G401 (cell line): ENCODE results near the gene COPG1. TPM values are rescaled to one million over a fixed set of nuclear protein-coding genes. Genes with fewer than 3 reads are reported as not detected.

Source experiments
- DNase-seq: peaks from one replicate; pipeline ENCODE4 v3.0.0-alpha.2; 2015; ENCODE audit warnings: low spot score
- in situ Hi-C: cut with HindIII; loops from 2 replicates; pipeline ENCODE4 v1.10.0; 2016; ENCODE audit warnings: low sequenced_read_pairs, mixed read lengths
- total RNA-seq: library from RNA; depleted of rRNA; stranded (reverse); fragments of >200 nt; shearing (Covaris generic); gene quantifications from 2 replicates; pipeline ENCODE4 v1.2.3, GENCODE V29; 2014; rRNA removed

The COPG1 gene
- total RNA-seq, 1 experiment from 2014 or later = 68.0 TPM

DNA sequence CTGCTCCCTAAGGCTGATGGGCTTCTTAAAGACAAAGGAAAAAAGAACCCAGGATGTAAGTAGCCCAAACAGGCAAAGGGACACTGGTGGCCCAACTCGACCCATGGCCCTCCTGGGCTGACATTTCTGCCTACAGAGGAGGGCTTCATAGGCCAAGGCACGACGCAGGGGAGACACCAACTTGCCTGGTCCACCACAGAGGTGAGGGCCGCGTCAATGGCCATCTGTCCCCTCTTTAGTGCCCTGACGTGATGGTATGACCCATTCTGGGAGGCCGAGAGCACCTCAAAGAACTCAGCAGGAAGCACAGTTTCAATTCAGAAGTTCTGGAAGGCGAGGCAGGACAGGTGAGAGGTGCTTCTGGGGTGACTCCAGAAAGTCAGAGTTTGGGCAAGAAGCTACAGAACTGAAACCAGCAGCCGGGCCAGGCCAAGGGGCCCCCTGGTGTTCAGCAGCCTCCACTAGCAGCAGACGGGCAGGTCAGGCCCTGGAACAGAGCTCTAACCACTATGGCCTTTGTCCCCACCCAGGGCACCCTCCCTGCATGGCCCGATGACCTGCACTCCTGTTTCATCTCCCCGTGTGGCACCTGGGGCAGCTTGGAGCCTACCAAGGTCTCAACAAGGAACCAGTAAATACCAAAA is 74.4 kb downstream of the COPG1 start:
- in situ Hi-C loops = no loop called here

DNA sequence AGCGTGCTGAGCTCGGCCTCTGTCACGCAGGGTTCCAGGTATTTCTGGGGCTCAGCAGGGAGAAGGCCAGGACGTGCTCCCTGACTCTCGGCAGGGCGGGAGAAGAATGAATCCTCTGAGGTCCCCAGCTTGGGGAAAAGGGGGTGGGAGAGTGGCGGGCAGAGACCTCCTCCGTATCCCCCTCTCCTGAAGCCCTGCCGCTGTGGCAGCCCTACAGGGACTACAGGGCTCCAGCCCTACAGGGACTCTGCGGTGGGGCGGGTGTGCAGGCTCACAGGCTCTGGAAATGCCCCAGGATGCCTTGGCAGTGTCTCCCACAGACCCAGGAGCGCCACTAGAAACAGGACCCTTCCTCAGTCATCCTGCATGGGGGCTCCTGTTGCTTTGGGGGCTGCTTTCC is 75.4 kb downstream of the COPG1 start:
- in situ Hi-C loops = no loop called here
- DNase-seq = no peak

More for the DNA sequence above, 74.4 kb downstream of the COPG1 start:
- DNase-seq = no peak

DNA sequence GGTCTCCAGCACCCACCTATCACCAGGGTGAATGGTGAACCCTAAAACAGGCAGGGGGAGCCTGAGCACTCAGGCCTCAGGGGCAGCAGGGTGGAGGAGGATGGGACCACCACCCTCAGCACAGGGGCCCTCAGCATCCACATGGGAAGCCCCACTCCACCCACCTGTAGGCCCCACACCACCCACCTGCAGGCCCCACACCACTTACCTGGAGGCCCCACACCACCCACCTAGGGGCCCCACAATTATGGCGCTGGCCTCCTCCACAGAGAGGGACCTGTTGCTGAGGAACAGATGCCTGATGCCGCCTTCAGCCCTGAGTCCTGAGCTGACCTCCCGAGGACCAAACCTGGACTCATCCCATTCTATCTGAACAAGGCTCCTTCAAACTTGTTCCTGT is 76.0 kb downstream of the COPG1 start:
- no peak for DNase-seq
- in situ Hi-C loops = no loop called here

DNA sequence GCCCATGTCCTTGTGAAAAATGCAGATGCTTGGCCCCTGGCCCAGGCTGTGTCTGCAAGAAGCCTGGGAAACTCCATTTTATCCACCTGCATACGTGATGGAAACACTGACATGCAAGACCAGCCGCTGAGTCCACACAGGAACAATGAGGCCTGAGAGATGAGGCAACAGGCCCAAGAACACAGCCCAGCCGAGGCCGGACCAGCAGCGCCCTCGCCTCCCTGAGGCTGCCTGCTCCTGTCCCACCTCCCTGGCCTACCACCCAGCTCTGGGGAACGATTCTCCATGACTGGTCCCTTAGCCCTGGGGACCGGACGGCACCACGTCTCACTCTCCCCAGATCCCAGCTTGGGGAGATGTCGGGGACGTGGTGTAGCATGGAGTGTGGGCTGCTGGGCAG is 76.7 kb downstream of the COPG1 start:
- no peak for DNase-seq
- in situ Hi-C loops = no loop called here

DNA sequence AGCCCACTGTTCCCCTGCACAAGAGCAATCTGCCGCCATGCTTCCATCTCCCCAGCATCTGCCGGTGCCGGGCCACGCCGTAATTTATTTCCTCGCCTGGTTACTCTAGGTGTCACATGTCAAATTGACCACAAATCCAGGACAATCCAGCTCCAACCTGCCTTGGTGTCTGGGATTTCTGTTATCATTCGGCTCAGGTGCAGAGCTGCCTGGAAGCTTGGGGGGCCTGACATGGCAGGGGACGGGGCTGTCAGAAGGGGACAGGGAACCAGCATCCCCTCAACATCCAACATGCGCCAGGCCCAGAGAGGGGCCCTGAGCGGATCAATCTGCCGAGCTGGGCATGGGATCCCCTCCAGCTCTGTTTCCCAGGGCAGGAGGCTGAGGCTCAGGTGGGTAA is 77.2 kb downstream of the COPG1 start:
- no peak for DNase-seq
- in situ Hi-C loops = no loop called here

Other genes starting within 250 kb of the COPG1 start
- not detected in 2 replicates for gene EFCC1, start 248.3 kb upstream of the COPG1 start, total RNA-seq
- gene GP9, start 188.8 kb upstream of the COPG1 start, total RNA-seq = not detected in 2 replicates
- gene RAB43, start 127.8 kb upstream of the COPG1 start, total RNA-seq = 13.0 and 17.5 TPM in 2 replicates
- 30.3 and 64.2 TPM in 2 replicates for gene ISY1, start 88.5 kb upstream of the COPG1 start, total RNA-seq
- gene CNBP, start 65.7 kb upstream of the COPG1 start, total RNA-seq = 379 and 384 TPM in 2 replicates
- 33.0 and 40.6 TPM in 2 replicates for gene HMCES, start 29.3 kb downstream of the COPG1 start, total RNA-seq
- gene EFCAB12, start 179.0 kb downstream of the COPG1 start, total RNA-seq = not detected in 2 replicates
- gene MBD4, start 190.3 kb downstream of the COPG1 start, total RNA-seq = 14.0 and 18.9 TPM in 2 replicates
- 14.6 and 19.9 TPM in 2 replicates for gene IFT122, start 190.6 kb downstream of the COPG1 start, total RNA-seq